GM12891 (cell line): ENCODE results near the gene NANOS2.

Source experiments
- SPI1 ChIP-seq: IDR thresholded peaks from 2 replicates; pipeline ENCODE4 v1.6.1; 2011; ENCODE audit warnings: low read depth, low read length, control low read depth
- TAF1 ChIP-seq: IDR thresholded peaks from 2 replicates; pipeline ENCODE4 v1.6.1; 2011; ENCODE audit warnings: low read depth, low read length, control low read depth

DNA sequence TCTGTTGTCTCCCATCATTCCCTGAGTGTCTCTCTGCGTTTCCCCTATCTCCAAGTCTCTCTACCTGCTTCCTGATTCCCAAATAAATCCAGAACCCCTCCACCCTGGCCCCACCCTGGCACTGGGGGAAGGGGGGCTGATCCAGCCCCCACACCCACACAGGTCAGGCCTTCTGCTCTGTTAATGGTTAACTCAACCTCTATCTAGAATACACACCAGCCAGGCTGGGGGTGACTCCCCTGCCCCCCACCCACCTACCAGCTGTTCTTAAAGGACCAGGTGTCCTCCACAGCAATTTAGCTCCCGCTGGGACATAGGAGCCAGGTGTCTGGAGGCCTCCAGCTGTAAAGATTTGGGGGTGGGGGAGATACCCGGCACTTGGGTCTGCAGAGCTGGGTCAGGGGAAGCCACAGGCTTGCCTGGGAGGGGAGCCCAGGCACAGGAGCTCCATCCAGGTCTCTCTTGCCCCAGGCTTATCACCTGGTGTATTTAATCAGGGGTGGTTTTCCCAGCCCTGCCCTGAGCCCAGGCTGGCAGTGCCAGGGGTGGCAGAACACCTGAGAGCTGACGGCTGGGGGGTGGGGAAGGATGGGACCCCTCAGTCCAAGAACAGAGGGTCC, 32.6 kb downstream of the NANOS2 start:
- no peak for TF ChIP-seq SPI1
- TF ChIP-seq TAF1 = no peak
